Parathyroid adenoma (tissue), 2 donors: ENCODE measurements around the gene NECAP2.

ENCODE experiments used
- H2AFZ ChIP-seq: fragments of 300-600 bp; sonication (generic); one replicate; pipeline ENCODE4 v1.7.0; 2017; ENCODE audit warnings: antibody characterized with exemption, mild to moderate bottlenecking
- H3K27ac ChIP-seq: fragments of 300-600 bp; sonication (generic); one replicate; pipeline ENCODE4 v1.7.0; 2017
- H3K27me3 ChIP-seq: fragments of 300-600 bp; sonication (generic); one replicate; pipeline ENCODE4 v1.7.0; 2017; ENCODE audit warnings: low read length; ENCODE audit not compliant: control insufficient read depth, insufficient read depth
- H3K36me3 ChIP-seq: fragments of 300-600 bp; sonication (generic); one replicate; pipeline ENCODE4 v1.7.0; 2017; ENCODE audit warnings: low read length; ENCODE audit not compliant: control insufficient read depth, insufficient read depth
- H3K4me1 ChIP-seq: fragments of 300-600 bp; sonication (generic); one replicate; pipeline ENCODE4 v1.7.0; 2017; ENCODE audit warnings: control low read depth
- H3K4me2 ChIP-seq: fragments of 300-600 bp; sonication (generic); one replicate; pipeline ENCODE4 v1.7.0; 2017; ENCODE audit warnings: low read length
- H3K4me3 ChIP-seq: fragments of 300-600 bp; sonication (generic); one replicate; pipeline ENCODE4 v1.7.0; 2017; ENCODE audit warnings: low read depth, low read length
- H3K79me2 ChIP-seq: fragments of 300-600 bp; sonication (generic); one replicate; pipeline ENCODE4 v1.7.0; 2017; ENCODE audit warnings: control low read depth
- H3K9ac ChIP-seq: fragments of 300-600 bp; sonication (generic); one replicate; pipeline ENCODE4 v1.7.0; 2017; ENCODE audit warnings: mild to moderate bottlenecking
- H3K9me3 ChIP-seq: fragments of 300-600 bp; sonication (generic); one replicate; pipeline ENCODE4 v1.7.0; 2017; ENCODE audit warnings: low read length; ENCODE audit not compliant: control insufficient read depth
- CTCF ChIP-seq: fragments of 300-600 bp; sonication (generic); IDR thresholded peaks from one replicate; pipeline ENCODE4 v1.7.0; 2017; ENCODE audit warnings: antibody characterized with exemption, mild to moderate bottlenecking
- donor health status: primary hyperparathyroidism.

Gene NECAP2

DNA sequence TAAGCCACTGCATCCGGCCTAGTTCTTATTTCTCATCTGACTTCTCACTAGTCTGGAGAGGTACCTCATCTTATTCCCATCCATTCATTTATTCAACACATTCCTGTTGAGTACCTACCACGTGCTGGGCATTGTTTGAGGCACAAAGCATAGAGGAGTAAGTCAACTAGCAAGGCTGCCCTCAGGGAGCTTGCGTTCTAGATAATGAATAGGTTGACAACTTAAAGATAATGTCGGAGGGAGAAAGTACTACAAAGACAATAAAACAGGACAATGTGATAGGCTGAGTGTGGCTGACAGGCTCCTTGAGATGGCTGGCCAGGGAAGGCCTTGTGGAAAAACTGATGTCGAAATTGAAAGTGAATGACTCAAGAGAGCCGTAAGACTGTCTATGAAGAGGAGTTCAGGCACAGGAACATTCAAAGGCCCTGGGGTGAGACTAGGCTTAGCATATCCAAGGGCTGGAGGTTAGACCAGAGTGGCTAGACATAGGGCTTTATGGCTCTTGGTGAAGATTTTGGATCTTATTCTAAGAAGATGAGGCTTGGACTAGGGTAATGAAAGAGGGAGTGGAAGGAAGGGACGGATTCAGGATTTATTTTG lies 21.6 kb upstream of the NECAP2 start:
- Histone ChIP-seq H3K9me3 (no peaks in the 10 kb centered on the region), H3K9ac (no peak overlapping the region), H3K4me2 (no peak overlapping the region), H3K4me3 (no peak overlapping the region), H3K79me2 (no peaks in the 10 kb centered on the region), H3K27ac (no peak overlapping the region), H3K36me3 (no peaks in the 10 kb centered on the region), H2AFZ (no peak overlapping the region), H3K4me1 (no peaks in the 10 kb centered on the region), H3K27me3 (no peaks in the 10 kb centered on the region)
- no peak for TF ChIP-seq CTCF

- Histone ChIP-seq H3K27ac (no peak overlapping the region), H3K4me2 (no peak overlapping the region), H3K27me3 (no peaks in the 10 kb centered on the region), H2AFZ (no peak overlapping the region), H3K79me2 (no peaks in the 10 kb centered on the region), H3K9me3 (no peaks in the 10 kb centered on the region), H3K9ac (no peak overlapping the region), H3K36me3 (no peaks in the 10 kb centered on the region), H3K4me1 (no peaks in the 10 kb centered on the region), H3K4me3 (no peak overlapping the region)
- TF ChIP-seq CTCF: no peak
Measured at GRCh38 chr1:16420424-16421118, 20.0 kb upstream of the NECAP2 start.

GRCh38 chr1:16421201-16421600 lies 19.3 kb upstream of the NECAP2 start:
- no peak overlapping the region for H3K27ac ChIP-seq
- TF ChIP-seq CTCF: no peak
- H3K4me1 ChIP-seq: no peaks in the 10 kb centered on the region
- no peak overlapping the region for H3K4me3 ChIP-seq
- no peak overlapping the region for H3K4me2 ChIP-seq
- H3K27me3 ChIP-seq: no peaks in the 10 kb centered on the region
- H3K36me3 ChIP-seq: no peaks in the 10 kb centered on the region
- H2AFZ ChIP-seq: no peak overlapping the region
- no peak overlapping the region for H3K9ac ChIP-seq
- H3K79me2 ChIP-seq: no peaks in the 10 kb centered on the region
- no peaks in the 10 kb centered on the region for H3K9me3 ChIP-seq

- Histone ChIP-seq H2AFZ (no peak overlapping the region), H3K4me1 (no peaks in the 10 kb centered on the region), H3K36me3 (no peaks in the 10 kb centered on the region), H3K9me3 (no peaks in the 10 kb centered on the region), H3K4me3 (no peak overlapping the region), H3K9ac (no peak overlapping the region), H3K4me2 (no peak overlapping the region), H3K79me2 (no peaks in the 10 kb centered on the region), H3K27me3 (no peaks in the 10 kb centered on the region), H3K27ac (no peak overlapping the region)
- no peak for TF ChIP-seq CTCF
Measured at GRCh38 chr1:16422041-16422440, 18.5 kb upstream of the NECAP2 start.
